ENCODE results near the gene MPV17L2. TPM values are rescaled to one million over a fixed set of nuclear protein-coding genes. Genes with fewer than 3 reads are reported as not detected.

Gene MPV17L2
- total and polyA plus RNA-seq, 2 donors (not counting 3 experiments of a cell fraction or from before 2014, with no cell fraction given), result 13.8 to 27.6 TPM

GRCh38 chr19:18172331-18173053 is 20.5 kb upstream of the MPV17L2 start:
- Histone ChIP-seq H4K20me1 (replicated peaks; ENCODE audit: control insufficient read depth, extremely low read depth, insufficient read depth, low read length) (no peaks in the 10 kb centered on the region), H3K27me3 (ENCODE audit: control insufficient read depth in 2 of 2, insufficient read depth in 2 of 2, low read length in 2 of 2) (peaks cover 0 to 2% of the 10 kb centered on the region in 2 experiments), H3K9ac (replicated peaks; ENCODE audit: extremely low read depth, insufficient read depth, low read length) (no peak overlapping the region), H3K4me1 (ENCODE audit: control insufficient read depth, extremely low read depth, insufficient read depth, low read length) (peaks cover 3% of the 10 kb centered on the region), H2AFZ (ENCODE audit: low read depth, low read length) (no peak overlapping the region), H3K36me3 (ENCODE audit: control insufficient read depth in 2 of 2, extremely low read depth in 1 of 2, insufficient read depth in 2 of 2, low read length in 2 of 2) (peaks cover 4 to 10% of the 10 kb centered on the region in 2 experiments), H3K79me2 (ENCODE audit: control insufficient read depth, insufficient read depth, low read length) (no peaks in the 10 kb centered on the region), H3K9me3 (replicated peaks; ENCODE audit: control insufficient read depth, insufficient read depth, low read length) (no peaks in the 10 kb centered on the region), H3K9me1 (replicated peaks; ENCODE audit: control insufficient read depth, extremely low read depth, insufficient read depth, low read length) (no peaks in the 10 kb centered on the region), H3K27ac (ENCODE audit: insufficient read depth, low read depth, low read length) (no peak overlapping the region), H3K4me2 (ENCODE audit: insufficient read depth, low read length) (no peak overlapping the region), H3K4me3 (replicated peaks in 1 of 3; ENCODE audit: insufficient read depth in 1 of 3, low read depth in 1 of 3, low read length in 3 of 3) (no peak overlapping the region)
- ChIA-PET CTCF (interaction anchor here (1.3 kb wide), 1 partner anchor 59 kb away, joined by 6 read pairs; no protein-coding TSS in a partner anchor), POLR2A (no interaction called here)
- no peak for FAIRE-seq
- DNase-seq (ENCODE audit: low read depth, low spot score), result no peak
- dilution Hi-C loops (cut with MboI; ENCODE audit: extremely low pct_ligation_motif_present, low sequenced_read_pairs), result no loop called here
- TF ChIP-seq FOS (IDR thresholded peaks at IDR 0.05; ENCODE audit: borderline replicate concordance, insufficient read depth, low read length) (no peak), POLR2A (IDR thresholded peaks at IDR 0.05; ENCODE audit: low read depth, low read length) (no peak), GATA2 (IDR thresholded peaks at IDR 0.05; ENCODE audit: insufficient read depth, insufficient read length, low read depth, low read length) (no peak)
- intact Hi-C loops (cut with micrococcal nuclease), result no loop called here
- BruUV-seq (replicated peaks), result no TSS peak

GRCh38 chr19:18173054-18173571 is 19.9 kb upstream of the MPV17L2 start:
- CTCF ChIA-PET, result interaction anchor here (1.3 kb wide), 1 partner anchor 60 kb away, joined by 6 read pairs; no protein-coding TSS in a partner anchor
- POLR2A ChIA-PET, result no interaction called here
- intact Hi-C loops (cut with micrococcal nuclease), result no loop called here
- Histone ChIP-seq H3K4me1 (ENCODE audit: control insufficient read depth, extremely low read depth, insufficient read depth, low read length) (peaks cover 3% of the 10 kb centered on the region), H4K20me1 (replicated peaks; ENCODE audit: control insufficient read depth, extremely low read depth, insufficient read depth, low read length) (no peaks in the 10 kb centered on the region), H3K4me2 (ENCODE audit: insufficient read depth, low read length) (peak overlapping the region; percentile 66), H3K36me3 (ENCODE audit: control insufficient read depth in 2 of 2, extremely low read depth in 1 of 2, insufficient read depth in 2 of 2, low read length in 2 of 2) (peaks cover 2 to 7% of the 10 kb centered on the region in 2 experiments), H3K4me3 (replicated peaks in 1 of 3; ENCODE audit: insufficient read depth in 1 of 3, low read depth in 1 of 3, low read length in 3 of 3) (no peak overlapping the region), H3K79me2 (ENCODE audit: control insufficient read depth, insufficient read depth, low read length) (no peaks in the 10 kb centered on the region), H3K9me3 (replicated peaks; ENCODE audit: control insufficient read depth, insufficient read depth, low read length) (no peaks in the 10 kb centered on the region), H3K9me1 (replicated peaks; ENCODE audit: control insufficient read depth, extremely low read depth, insufficient read depth, low read length) (no peaks in the 10 kb centered on the region), H2AFZ (ENCODE audit: low read depth, low read length) (peak overlapping the region; percentile 94), H3K27me3 (ENCODE audit: control insufficient read depth in 2 of 2, insufficient read depth in 2 of 2, low read length in 2 of 2) (peaks cover 0 to 2% of the 10 kb centered on the region in 2 experiments), H3K27ac (ENCODE audit: insufficient read depth, low read depth, low read length) (no peak overlapping the region), H3K9ac (replicated peaks; ENCODE audit: extremely low read depth, insufficient read depth, low read length) (no peak overlapping the region)
- no TSS peak for BruUV-seq (replicated peaks)
- FAIRE-seq (no peak), DNase-seq (ENCODE audit: low read depth, low spot score) (no peak)
- no peak for TF ChIP-seq POLR2AphosphoS5 (IDR thresholded peaks at IDR 0.05; ENCODE audit: insufficient read depth, low read depth, low read length)
- no peak for TF ChIP-seq EZH2 (IDR thresholded peaks at IDR 0.05; ENCODE audit: borderline replicate concordance, low read depth, low read length, severe bottlenecking)
- TF ChIP-seq POLR2A (IDR thresholded peaks at IDR 0.05; ENCODE audit: low read depth, low read length), result no peak
- TF ChIP-seq CTCF (IDR thresholded peaks at IDR 0.05; ENCODE audit: extremely low read depth in 1 of 2, insufficient read depth in 1 of 2, low read depth in 1 of 2, low read length in 2 of 2), result no peak
- no peak for TF ChIP-seq JUN (IDR thresholded peaks at IDR 0.05; ENCODE audit: borderline replicate concordance, insufficient read depth, insufficient read length, low read depth)
- TF ChIP-seq GATA2 (IDR thresholded peaks at IDR 0.05; ENCODE audit: insufficient read depth, insufficient read length, low read depth, low read length), result no peak
- no peak for TF ChIP-seq FOS (IDR thresholded peaks at IDR 0.05; ENCODE audit: borderline replicate concordance, insufficient read depth, low read length)
- TF ChIP-seq MYC (IDR thresholded peaks at IDR 0.05; ENCODE audit: low read depth, low read length), result no peak
- TF ChIP-seq MAX (IDR thresholded peaks at IDR 0.05; ENCODE audit: insufficient read depth, insufficient read length), result no peak
- dilution Hi-C loops (cut with MboI; ENCODE audit: extremely low pct_ligation_motif_present, low sequenced_read_pairs), result no loop called here
